ENCODE results near the gene AZIN2. TPM values are rescaled to one million over a fixed set of nuclear protein-coding genes. Genes with fewer than 3 reads are reported as not detected.

The AZIN2 gene
- total and polyA plus RNA-seq, 2 of the 8 experiments (the other 6 are each of a cell fraction or from before 2014, with no cell fraction given) = 0.22 to 0.91 TPM

GRCh38 chr1:33047290-33047689 is 33.7 kb upstream of the AZIN2 start (continued):
- no peak for TF ChIP-seq RNF2 (IDR thresholded peaks at IDR 0.05; ENCODE audit: borderline replicate concordance, low read depth, low read length, missing control alignments, poor library complexity, severe bottlenecking)

All from H1 (cell line).